Adrenal gland (tissue), 12 donors: ENCODE data around the gene C16orf78. TPM values are rescaled to one million over a fixed set of nuclear protein-coding genes. Genes with fewer than 3 reads are reported as not detected.

Experiments used
- DNase-seq, 7 donors: peaks; one replicate each; pipeline ENCODE4 v3.0.0-alpha.2; 2019 to 2020
- H3K27ac ChIP-seq, 5 donors: fragments of 200-600 bp; sonication (generic) in 4 of 5; 1 replicate in 3 of 5; 2 replicates in 2 of 5; pipeline versions ENCODE4 v1.5.1 to v1.8.0; 2016 to 2020; ENCODE audit warnings: mild to moderate bottlenecking in 1 of 5
- H3K27me3 ChIP-seq: fragments of 200-600 bp; 2 replicates; pipeline ENCODE4 v1.8.0; 2021
- H3K36me3 ChIP-seq, 2 donors: fragments of 200-600 bp; replicated peaks in 1 of 2; 1 replicate in 1 of 2; 2 replicates in 1 of 2; pipeline versions ENCODE4 v1.5.1 to v1.8.0; 2018 to 2022
- H3K4me1 ChIP-seq, 2 donors: fragments of 200-600 bp; replicated peaks in 1 of 2; 1 replicate in 1 of 2; 2 replicates in 1 of 2; pipeline versions ENCODE4 v1.5.1 to v1.8.0; 2018 to 2021
- H3K4me3 ChIP-seq, 4 donors: fragments of 200-600 bp; sonication (generic) in 3 of 4; one replicate each; pipeline ENCODE4 v1.5.1; 2016 to 2018
- H3K9me3 ChIP-seq, 3 donors: fragments of 200-600 bp; sonication (generic) in 1 of 3; replicated peaks in 1 of 3; 1 replicate in 2 of 3; 2 replicates in 1 of 3; pipeline versions ENCODE4 v1.5.1 to v1.8.0; 2016 to 2021
- CTCF ChIP-seq, 6 experiments: fragments of 450-650 bp in 4 of 6; fragments of 200-600 bp in 2 of 6; sonication (generic) in 1 of 6; IDR thresholded peaks; 1 replicate in 5 of 6; 2 replicates in 1 of 6; pipeline versions ENCODE4 v1.5.1 to v1.8.0; 2016 to 2021; ENCODE audit warnings: antibody characterized with exemption in 6 of 6, mild to moderate bottlenecking in 2 of 6, moderate library complexity in 1 of 6
- POLR2A ChIP-seq, 2 donors: fragments of 450-650 bp; IDR thresholded peaks; one replicate each; pipeline ENCODE4 v1.6.1; 2017; ENCODE audit warnings: antibody characterized with exemption in 2 of 2, mild to moderate bottlenecking in 2 of 2, moderate library complexity in 1 of 2
- WGBS, 4 donors: extraction: QIAGEN DNeasy Blood & Tissue Kit in 2 of 4; methylation state at CpG; one replicate each; pipeline versions ENCODE4 v1.1.5 to v1.1.7; 2013 to 2017; 5-methylcytosine and 5-hydroxymethylcytosine counted together
- intact Hi-C, 2 donors: fragments of 100-400 bp; cut with DNase I; formaldehyde crosslinking; loops; one replicate each; pipeline versions ENCODE4 v1.14.1 to v1.15.0; 2022 to 2023
- polyA plus RNA-seq, 3 donors: library from polyadenylated mRNA; stranded (reverse); fragments of 200-250 nt in 2 of 3; fragments of 350-450 nt in 1 of 3; fragmentation: Illumina TruSeq in 1 of 3; extraction: RNeasy Lipid Tissue Mini Kit (QIAGEN cat#74804) in 1 of 3; gene quantifications; one replicate each; pipeline ENCODE4 v1.2.3, GENCODE V29; 2013 to 2014
- total RNA-seq, 9 donors: library from RNA; depleted of rRNA in 4 of 9; stranded (reverse); fragments of >200 nt in 4 of 9; fragments of 120-200 nt in 1 of 9; fragmentation: NEBNext Ultra II Directional in 1 of 9; extraction: Animal tissue kit (Norgen Biotek cat#: 25700) in 1 of 9; gene quantifications; one replicate each; pipeline versions ENCODE4 v1.1.0 to v1.2.4, GENCODE V29; 2013 to 2023
- donor health status: healthy with polysubstance abuse.
- donor health status: Bipolar disorder and iron deficiency.
- donor health status: DM: yes; HTN: yes; CAD: no.
- donor health status: DM: no; HTN: no; CAD: no.
- donor health status: DM: no; HTN: no; CAD: no.
- donor health status: DM: yes; HTN: yes; CAD: no.

Gene C16orf78
- total and polyA plus RNA-seq, 12 donors = not detected

DNA sequence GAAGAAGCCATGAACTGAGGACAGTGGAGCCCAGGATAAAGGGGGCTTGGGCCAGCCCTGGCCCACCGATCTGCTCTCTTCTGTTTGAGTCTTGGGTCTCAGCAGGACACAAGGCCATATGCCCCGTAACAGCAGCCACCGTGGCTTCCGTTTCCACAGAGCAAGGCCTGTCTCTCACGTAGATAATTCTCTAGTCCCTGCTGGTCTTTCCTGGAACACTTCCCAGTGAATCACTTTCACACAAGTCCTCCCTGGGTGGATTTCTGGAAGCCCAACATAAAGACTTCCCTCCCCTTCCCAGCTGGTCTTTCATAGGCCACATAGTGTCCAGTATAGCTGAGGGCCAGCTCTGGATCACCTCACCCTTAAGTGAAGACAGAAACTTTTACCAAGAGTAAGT is 19.9 kb upstream of the C16orf78 start:
- WGBS, 4 donors = 25 to 37% (median 34%) methylated on average over 4 to 5 of the region's 5 CpGs
- Histone ChIP-seq H3K36me3 (no peaks in the 10 kb centered on the region), H3K4me1 (no peaks in the 10 kb centered on the region), H3K4me3 (no peak overlapping the region), H3K9me3 (no peaks in the 10 kb centered on the region), H3K27me3 (peaks cover 18% of the 10 kb centered on the region), H3K27ac (no peak overlapping the region)
- TF ChIP-seq POLR2A (IDR thresholded peaks at IDR 0.05) (no peak), CTCF (IDR thresholded peaks at IDR 0.05) (no peak)
- intact Hi-C loops = loop anchor here in 1 of 2 donors (5.0 kb wide), 1 partner anchor 666 kb away; no protein-coding TSS in a partner anchor
- no peak for DNase-seq

GRCh38 chr16:49354101-49354500 is 19.5 kb upstream of the C16orf78 start:
- TF ChIP-seq POLR2A (IDR thresholded peaks at IDR 0.05) = no peak
- no peak for TF ChIP-seq CTCF (IDR thresholded peaks at IDR 0.05)
- DNase-seq = no peak
- H3K9me3 ChIP-seq = no peaks in the 10 kb centered on the region
- peaks cover 18% of the 10 kb centered on the region for H3K27me3 ChIP-seq
- no peaks in the 10 kb centered on the region for H3K36me3 ChIP-seq
- no peaks in the 10 kb centered on the region for H3K4me1 ChIP-seq
- WGBS, 4 donors = 80 to 84% (median 82%) methylated on average over 6 of the region's 6 CpGs
- intact Hi-C loops = loop anchor here in 1 of 2 donors (5.0 kb wide), 1 partner anchor 667 kb away; no protein-coding TSS in a partner anchor
- no peak overlapping the region for H3K4me3 ChIP-seq
- H3K27ac ChIP-seq = no peak overlapping the region

- intact Hi-C loops = loop anchor here in 1 of 2 donors (5.0 kb wide), 1 partner anchor 668 kb away; no protein-coding TSS in a partner anchor
- 67 to 80% (median 70%) methylated on average over 3 to 6 of the region's 6 CpGs; no CpG with 5 or more reads in 1 of the 4 donors for WGBS, 4 donors
- TF ChIP-seq POLR2A (IDR thresholded peaks at IDR 0.05) = no peak
- Histone ChIP-seq H3K36me3 (no peaks in the 10 kb centered on the region), H3K4me3 (no peak overlapping the region), H3K4me1 (no peaks in the 10 kb centered on the region), H3K27ac (no peak overlapping the region), H3K27me3 (peaks cover 12% of the 10 kb centered on the region), H3K9me3 (no peaks in the 10 kb centered on the region)
- no peak for DNase-seq
These were observed 18.6 kb upstream of the C16orf78 start for GRCh38 chr16:49354991-49355390.

DNA sequence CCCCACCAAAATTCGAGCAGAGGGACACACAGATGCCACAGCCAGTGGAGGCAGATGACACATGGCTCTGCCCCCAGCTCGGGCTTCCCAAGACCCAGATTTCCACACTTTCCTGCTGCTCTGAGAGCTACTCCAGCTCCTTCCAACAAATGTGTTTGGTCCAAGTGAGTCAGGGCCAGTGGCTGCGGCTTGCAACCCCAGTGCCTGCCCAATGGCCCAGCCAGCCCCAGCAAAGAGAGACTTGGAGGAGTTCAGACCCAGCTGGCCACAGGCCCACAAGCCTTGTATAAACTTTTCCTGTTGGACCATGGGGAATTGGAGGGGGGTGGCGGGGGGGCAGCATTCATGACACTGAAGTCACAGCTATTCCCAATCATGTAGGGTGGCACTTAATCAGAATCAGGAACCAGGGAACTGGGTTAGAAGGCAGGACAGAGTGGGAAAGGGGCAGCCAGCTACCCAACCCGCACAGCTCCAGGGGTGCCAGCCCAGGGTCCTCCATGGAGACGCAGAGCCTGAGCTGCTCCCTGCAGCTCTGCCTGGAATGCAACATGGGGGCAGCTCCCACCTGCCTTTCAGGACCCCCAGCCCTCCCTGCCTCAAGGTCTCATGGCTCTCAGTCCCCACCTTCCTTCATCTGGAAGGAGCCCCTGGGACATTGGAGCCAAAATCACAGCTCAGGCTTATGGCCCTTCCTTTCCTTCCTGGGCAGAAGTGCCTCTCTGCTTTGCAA is 17.5 kb upstream of the C16orf78 start:
- Histone ChIP-seq H3K4me3 (no peak overlapping the region), H3K9me3 (no peaks in the 10 kb centered on the region), H3K4me1 (no peaks in the 10 kb centered on the region), H3K36me3 (no peaks in the 10 kb centered on the region), H3K27me3 (peaks cover 6% of the 10 kb centered on the region), H3K27ac (no peak overlapping the region)
- 53 to 85% (median 69%) methylated on average over 4 to 6 of the region's 6 CpGs for WGBS, 4 donors
- TF ChIP-seq CTCF (IDR thresholded peaks at IDR 0.05) (no peak), POLR2A (IDR thresholded peaks at IDR 0.05) (no peak)
- intact Hi-C loops = no loop called here
- DNase-seq = no peak
